ENCODE results near the gene USP7.
"Not testable (repeated sequence)": the region's sequence is repeated elsewhere in the genome, so short reads cannot be mapped to it uniquely, and the experiment has no call there.

Gene USP7

GRCh38 chr16:8877894-8878522, 85.7 kb downstream of the USP7 start:
- no peak for DNase-seq (ENCODE audit: low spot score)

DNA sequence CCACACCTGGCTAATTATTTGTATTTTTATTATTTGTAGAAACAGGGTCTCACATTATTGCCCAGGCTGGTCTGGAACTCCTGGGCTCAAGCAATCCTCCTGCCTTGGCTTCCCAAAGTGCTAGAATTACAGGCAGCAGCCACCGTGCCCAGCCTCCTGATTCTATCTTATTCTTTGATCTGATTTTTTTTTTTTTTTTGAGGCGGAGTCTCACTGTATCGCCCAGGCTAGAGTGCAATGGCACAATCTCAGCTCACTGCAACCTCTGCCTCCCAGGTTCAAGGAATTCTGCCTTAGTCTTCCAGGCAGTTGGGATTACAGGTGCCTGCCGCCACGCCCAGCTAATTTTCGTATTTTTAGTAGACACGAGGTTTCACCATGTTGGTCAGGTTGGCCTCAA, 88.4 kb downstream of the USP7 start:
- not testable (repeated sequence) for DNase-seq (ENCODE audit: low spot score)

DNA sequence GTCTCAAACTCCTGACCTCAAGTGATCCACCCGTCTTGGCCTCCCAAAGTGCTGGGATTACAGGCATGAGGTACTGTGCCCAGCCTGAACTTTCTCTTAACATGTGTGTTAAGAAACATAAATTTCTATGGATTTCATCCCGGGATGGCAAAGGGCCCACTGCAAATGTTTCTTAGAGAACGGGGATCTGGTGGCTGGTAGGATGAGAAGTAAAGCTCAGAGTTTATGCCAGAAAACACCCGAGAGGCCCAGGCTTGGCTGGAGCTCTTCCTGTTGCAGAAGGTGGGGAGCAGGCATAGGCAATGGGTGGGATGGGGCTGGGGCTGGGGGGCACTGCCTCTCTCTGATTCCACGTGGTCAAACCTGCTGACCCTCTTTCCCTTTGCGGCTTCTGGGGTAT, 89.3 kb downstream of the USP7 start:
- no peak for DNase-seq (ENCODE audit: low spot score)

GRCh38 chr16:8873866-8874195, 89.9 kb downstream of the USP7 start:
- DNase-seq (ENCODE audit: low spot score): not testable (repeated sequence)

DNA sequence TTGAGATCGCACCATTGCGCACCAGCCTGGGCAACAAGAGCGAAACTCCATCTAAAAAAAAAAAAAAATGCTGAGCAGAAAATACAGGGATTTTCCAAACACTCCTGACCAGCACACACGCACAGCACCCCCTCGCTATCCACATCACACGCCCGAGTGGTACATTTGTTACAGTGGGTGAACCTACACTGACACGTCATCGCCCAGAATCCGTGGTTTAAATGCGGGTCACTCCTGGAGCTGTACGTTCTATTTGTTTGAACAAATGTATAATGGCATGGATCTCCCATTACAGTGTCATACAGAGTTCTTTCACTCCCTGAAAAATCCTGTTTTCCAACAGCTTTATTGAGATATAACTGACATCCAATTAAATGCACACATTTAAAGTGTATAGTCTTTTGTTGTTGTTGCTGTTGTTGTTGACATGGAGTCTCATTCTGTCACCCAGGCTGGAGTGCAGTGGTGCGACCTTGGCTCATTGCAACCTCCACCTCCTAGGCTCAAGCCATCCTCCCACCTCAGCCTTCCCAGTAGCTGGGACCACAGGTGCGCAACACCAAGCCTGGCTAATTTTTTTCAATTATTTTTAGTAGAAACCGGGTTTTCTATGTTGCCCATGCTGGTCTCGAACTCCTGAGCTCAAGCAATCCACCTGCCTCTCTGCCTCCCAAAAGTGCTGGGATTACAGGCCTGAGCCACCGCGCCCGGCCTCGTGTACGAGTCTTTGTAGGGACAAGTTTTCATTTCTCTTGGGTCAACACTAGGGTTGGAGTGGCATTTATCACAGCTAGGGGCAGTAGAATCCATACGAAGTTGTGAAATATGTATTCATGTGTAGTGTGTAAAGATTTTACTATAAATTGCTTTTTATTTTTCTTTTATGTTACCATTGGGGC, 90.5 kb downstream of the USP7 start:
- peak; percentile 38 for DNase-seq (ENCODE audit: low spot score)

GRCh38 chr16:8872071-8872470, 91.6 kb downstream of the USP7 start:
- no peak for DNase-seq (ENCODE audit: low spot score)

GRCh38 chr16:8869988-8870241, 93.8 kb downstream of the USP7 start:
- DNase-seq (ENCODE audit: low spot score): not testable (repeated sequence)

GRCh38 chr16:8869212-8869987, 94.3 kb downstream of the USP7 start:
- peak; percentile 46 for DNase-seq (ENCODE audit: low spot score)

DNA sequence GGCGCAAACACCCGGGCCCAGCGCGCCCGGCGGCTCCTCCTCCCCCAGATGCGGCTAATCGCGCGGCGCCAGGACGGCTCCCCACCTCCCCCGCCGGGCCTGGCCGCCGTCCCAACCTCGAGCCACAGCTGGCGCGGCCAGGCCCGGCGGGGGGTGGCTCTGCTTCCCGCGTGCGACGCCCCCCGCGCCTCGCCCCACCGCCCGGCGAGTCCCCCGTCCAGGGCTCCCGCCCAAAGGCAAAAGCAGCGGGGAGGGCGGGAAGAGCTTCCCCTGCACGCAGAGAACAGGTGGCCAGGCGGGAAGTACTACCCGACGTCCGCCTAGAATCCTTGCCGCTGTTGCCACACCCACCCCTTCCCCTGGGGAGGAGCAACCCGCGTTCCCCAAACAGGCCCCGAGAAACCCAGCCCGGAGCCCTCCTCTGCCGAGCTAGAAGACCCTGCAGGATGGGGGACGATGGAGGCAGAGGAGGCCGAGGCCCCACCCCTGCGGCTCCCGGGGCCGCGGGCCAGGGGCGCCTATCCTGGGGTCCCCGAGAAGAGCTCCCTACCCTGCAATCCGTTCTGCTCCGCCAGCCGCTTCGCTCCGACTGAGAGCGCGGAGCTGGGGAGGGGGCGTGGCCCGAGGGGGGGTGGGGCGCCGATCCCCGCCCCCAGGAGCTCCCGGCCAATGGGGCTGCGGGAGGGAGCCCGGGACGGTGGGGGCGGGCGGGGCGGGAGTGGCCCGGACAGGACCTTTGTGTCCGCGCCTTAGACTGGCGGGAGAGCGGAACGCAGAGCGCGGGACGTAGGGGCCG, 95.1 kb downstream of the USP7 start, which contains the start of gene CARHSP1:
CARHSP1 (minus strand) TSS at position 591 of the 796 bp plus-strand sequence. CDS start 9,678 bp downstream, outside the sequence.
- peak; percentile 91 for DNase-seq (ENCODE audit: low spot score)

DNA sequence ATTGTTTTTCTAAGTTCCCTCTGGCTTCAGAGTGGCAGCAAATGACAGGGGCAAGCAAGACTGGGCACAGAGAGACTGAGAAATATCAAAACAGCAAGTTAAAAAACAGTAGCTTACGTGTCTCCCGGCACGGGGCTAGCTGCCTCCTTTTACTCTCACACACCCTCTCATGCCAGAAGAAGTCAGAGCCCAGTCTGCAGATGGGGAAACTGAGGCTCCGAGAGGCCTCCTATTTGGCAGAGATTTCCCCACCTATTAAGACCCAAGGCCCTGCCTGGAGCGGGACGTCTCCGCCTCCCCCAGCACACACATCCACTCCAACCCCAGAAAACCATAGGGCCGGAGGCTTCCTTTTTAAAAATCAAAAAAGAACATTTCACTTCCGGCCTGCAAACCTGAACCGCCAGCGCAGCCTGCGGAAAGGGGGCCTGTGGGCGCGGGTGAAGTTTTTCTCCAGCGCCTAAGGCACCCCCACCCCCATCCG, 95.7 kb downstream of the USP7 start:
- peak; percentile 37 for DNase-seq (ENCODE audit: low spot score)

GRCh38 chr16:8867216-8867931, 96.3 kb downstream of the USP7 start:
- DNase-seq (ENCODE audit: low spot score): no peak

DNA sequence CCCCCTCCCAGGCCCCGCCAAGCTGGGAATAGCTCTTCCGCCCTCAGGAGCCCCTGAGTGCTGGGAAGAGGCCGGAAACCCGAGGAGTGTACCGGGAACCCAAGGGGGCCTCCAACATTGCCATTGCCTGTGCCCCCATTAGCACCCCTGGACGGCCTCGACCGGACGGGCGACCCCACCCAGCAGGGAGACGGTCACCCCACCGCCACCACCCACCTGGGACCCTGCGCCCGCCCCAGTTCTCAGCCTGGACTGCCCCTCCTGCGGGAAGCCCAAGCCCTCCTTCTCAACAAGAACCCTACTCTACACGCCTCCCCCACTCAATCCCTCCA, 96.9 kb downstream of the USP7 start:
- DNase-seq (ENCODE audit: low spot score): no peak

- DNase-seq (ENCODE audit: low spot score): no peak
Measured at GRCh38 chr16:8866118-8866883, 97.4 kb downstream of the USP7 start.

DNA sequence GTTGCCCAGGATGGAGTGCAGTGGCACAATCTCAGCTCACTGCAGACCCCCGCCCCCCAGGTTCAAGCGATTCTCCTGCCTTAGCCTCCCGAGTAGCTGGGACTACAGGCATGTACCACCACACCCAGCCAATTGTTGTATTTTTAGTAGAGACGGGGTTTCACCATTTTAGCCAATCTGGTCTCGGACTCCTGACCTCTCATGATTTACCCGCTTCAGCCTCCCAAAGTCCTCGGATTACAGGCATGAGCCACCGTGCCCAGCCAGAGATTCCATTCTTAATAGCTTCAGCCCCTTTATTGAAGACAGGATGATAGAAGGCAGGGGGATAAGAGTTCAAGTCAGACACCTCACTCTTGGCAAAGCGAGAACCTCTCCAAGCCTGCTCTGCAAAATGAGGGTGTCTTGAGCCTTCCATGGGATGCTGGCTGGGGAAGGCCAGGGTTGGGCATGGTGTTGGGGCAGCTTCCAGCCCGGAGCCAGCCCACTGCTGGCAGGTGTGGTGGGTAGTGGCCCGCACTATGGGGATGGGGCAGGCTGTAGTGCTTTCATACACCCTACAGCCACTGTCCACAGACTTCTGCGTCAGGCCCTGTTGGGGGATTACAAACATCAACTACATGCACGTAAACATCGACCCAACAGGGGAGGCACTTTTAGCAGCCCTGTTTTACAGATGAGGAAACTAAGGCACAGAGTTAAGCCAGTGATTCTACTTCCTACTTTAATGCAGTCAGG, 98.4 kb downstream of the USP7 start:
- DNase-seq (ENCODE audit: low spot score): no peak

GRCh38 chr16:8864480-8865110, 99.1 kb downstream of the USP7 start:
- no peak for DNase-seq (ENCODE audit: low spot score)

GRCh38 chr16:8863594-8864424, 99.9 kb downstream of the USP7 start:
- peak; percentile 42 for DNase-seq (ENCODE audit: low spot score)

DNA sequence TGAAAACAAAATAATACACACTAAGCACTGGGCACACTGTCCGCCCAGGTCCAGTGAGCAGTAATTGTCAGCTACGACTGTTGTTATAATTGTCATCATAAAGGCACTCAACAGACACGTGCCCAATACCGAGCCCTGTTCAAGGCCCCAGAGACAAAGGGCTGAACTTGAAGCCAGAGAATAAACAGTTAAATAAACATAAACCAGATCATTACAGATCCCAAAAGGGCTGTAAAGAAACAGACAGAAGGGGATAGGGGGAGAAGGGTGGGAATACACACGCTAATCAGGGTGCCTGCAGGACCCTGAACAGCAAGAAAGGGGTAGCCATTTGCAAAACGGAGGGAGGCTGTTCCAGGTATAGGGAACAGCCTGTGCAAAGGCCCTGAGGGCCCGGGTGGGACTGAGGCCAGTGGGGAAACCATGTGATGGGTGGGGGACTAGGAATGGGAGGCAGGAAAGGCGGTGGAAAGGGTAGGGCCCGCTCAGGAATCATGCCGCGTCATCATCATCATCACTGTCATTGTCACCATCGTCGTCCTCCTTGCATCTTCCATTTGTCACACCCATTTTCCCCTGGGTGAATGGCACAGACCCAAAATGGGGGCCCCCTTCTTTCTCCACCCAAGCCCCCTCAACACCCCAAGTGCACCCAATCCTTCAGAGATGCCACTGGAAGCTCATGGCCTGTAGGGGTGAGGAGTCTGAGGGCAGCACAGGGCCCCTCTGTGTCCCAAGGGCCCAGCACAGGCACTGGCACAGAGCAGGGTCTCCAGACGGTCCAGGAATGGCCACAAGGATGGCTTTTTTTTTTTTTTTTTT, 101.2 kb downstream of the USP7 start:
- no peak for DNase-seq (ENCODE audit: low spot score)
